Left ventricle myocardium inferior (tissue), 1 donor: ENCODE measurements around the gene CPNE5. TPM values are rescaled to one million over a fixed set of nuclear protein-coding genes. Genes with fewer than 3 reads are reported as not detected.

ENCODE experiments used
- DNase-seq: peaks from one replicate; pipeline ENCODE4 v3.0.0-alpha.2; 2020
- H3K27ac ChIP-seq: fragments of 200-600 bp; replicated peaks from 2 replicates; pipeline ENCODE4 v1.8.0; 2021
- H3K27me3 ChIP-seq: fragments of 200-600 bp; 2 replicates; pipeline ENCODE4 v1.8.0; 2021; ENCODE audit warnings: low read depth
- H3K36me3 ChIP-seq: fragments of 200-600 bp; 2 replicates; pipeline ENCODE4 v1.8.0; 2021
- H3K4me1 ChIP-seq: fragments of 200-600 bp; 2 replicates; pipeline ENCODE4 v1.8.0; 2021
- H3K4me3 ChIP-seq: fragments of 200-600 bp; 2 replicates; pipeline ENCODE4 v1.8.0; 2021; ENCODE audit warnings: mild to moderate bottlenecking, moderate library complexity
- H3K9me3 ChIP-seq: fragments of 200-600 bp; replicated peaks from 2 replicates; pipeline ENCODE4 v1.8.0; 2021
- CTCF ChIP-seq: fragments of 200-600 bp; IDR thresholded peaks from 2 replicates; pipeline ENCODE4 v1.8.0; 2021; ENCODE audit warnings: antibody characterized with exemption, mild to moderate bottlenecking, borderline replicate concordance
- intact Hi-C: fragments of 100-400 bp; cut with micrococcal nuclease; formaldehyde crosslinking; loops from one replicate; pipeline ENCODE4 v1.11.0; 2022
- total RNA-seq: library from RNA; stranded (reverse); fragmentation: NEBNext Ultra II Directional; extraction: Animal tissue kit (Norgen Biotek cat#: 25700); gene quantifications from one replicate; pipeline ENCODE4 v1.2.1, GENCODE V29; 2021
- donor health status: DM: no; HTN: yes; CAD: no; lungs with severe emphysema.

Gene CPNE5
- total RNA-seq, 1 donor from 2014 or later = 26.5 TPM

DNA sequence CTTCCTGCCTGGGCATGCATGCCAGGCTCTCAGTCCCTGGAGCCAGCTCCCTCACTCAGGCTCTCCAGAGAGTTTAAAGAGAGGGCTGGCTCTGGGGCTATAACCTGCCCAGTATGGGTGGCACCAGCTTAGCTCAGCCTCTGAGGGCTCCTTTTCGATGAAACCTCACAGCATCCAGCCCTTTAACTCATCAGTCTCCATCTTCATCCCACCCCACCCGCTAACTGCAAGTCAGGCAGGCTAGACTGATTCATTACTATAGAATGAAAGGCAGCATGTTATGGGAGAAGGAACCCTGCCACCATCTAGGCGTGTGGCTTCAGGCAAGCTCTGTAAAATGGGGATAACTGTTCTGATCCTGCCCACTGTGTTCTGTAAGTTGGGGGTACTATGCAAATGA is 88.2 kb downstream of the CPNE5 start:
- no peak overlapping the region for H3K4me3 ChIP-seq
- H3K9me3 ChIP-seq = peaks cover 15% of the 10 kb centered on the region
- H3K27me3 ChIP-seq = no peaks in the 10 kb centered on the region
- H3K4me1 ChIP-seq = peaks cover 6% of the 10 kb centered on the region
- DNase-seq = no peak
- H3K36me3 ChIP-seq = peaks cover 5% of the 10 kb centered on the region
- no peak for TF ChIP-seq CTCF
- no peak overlapping the region for H3K27ac ChIP-seq
- intact Hi-C loops = loop anchor here (10.0 kb wide), 2 partner anchors 66 to 136 kb away; no protein-coding TSS in a partner anchor

DNA sequence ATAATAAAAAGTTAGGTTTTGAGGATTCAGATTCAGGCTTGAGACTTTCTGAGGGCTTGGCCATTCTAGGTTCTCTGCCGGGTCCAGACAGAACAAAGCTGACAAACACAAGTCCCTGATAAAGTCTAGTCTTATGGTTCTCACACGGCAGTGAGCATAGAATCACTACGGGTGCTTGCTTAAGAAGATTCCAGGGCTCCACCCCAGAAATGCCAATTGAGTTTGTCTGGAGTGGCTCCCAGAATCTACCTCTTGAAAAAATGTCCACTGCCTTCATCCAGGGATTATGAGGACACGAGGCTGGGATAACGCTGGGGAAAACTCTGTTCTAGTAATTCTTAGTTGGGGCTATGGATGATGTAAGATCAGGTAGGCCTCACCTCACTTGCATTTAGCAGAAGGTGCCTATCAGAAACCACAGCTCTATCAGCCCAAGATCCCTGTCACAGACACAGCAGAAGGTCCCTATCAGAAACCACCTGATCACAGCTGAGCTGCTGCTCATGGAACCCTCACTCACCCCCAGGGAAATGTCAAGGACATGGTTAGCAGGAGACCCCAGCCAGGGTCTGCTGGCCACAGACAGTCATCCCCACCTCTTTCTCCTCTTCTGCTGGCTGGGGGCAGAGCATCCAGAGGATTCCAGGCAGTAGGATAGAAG is 89.3 kb downstream of the CPNE5 start:
- intact Hi-C loops = loop anchor here (10.0 kb wide), 2 partner anchors 65 to 135 kb away; no protein-coding TSS in a partner anchor
- DNase-seq = no peak

GRCh38 chr6:36746251-36746650 is 93.0 kb downstream of the CPNE5 start:
- Histone ChIP-seq H3K4me3 (no peak overlapping the region), H3K27me3 (no peaks in the 10 kb centered on the region), H3K9me3 (peaks cover 15% of the 10 kb centered on the region), H3K36me3 (no peaks in the 10 kb centered on the region), H3K27ac (no peak overlapping the region), H3K4me1 (no peaks in the 10 kb centered on the region)
- intact Hi-C loops = no loop called here
- no peak for TF ChIP-seq CTCF
- DNase-seq = no peak

More for the DNA sequence above, 89.3 kb downstream of the CPNE5 start:
- H3K27ac ChIP-seq = no peak overlapping the region
- peaks cover 15% of the 10 kb centered on the region for H3K9me3 ChIP-seq
- no peaks in the 10 kb centered on the region for H3K4me1 ChIP-seq
- peaks cover 5% of the 10 kb centered on the region for H3K36me3 ChIP-seq
- no peak for TF ChIP-seq CTCF
- no peak overlapping the region for H3K4me3 ChIP-seq
- no peaks in the 10 kb centered on the region for H3K27me3 ChIP-seq

DNA sequence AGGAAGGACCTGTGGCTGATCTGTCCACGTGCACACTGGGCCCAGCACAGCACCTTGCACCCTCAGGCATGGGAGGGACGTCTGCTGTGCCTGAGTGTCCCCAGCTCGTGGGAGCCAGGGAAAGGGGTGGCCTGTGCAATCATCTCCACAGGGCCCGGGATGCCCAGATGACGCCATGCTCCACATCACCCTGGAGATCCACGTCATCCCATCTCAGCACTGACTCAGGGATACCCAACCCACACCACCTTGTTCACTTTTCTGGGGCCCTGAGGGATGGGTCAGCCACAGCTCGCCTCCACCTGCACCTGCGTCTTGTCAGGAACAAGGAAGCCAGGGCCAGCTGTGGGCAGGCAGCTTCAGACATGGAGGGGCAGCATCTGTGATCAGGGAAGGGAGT is 93.4 kb downstream of the CPNE5 start:
- Histone ChIP-seq H3K9me3 (peaks cover 15% of the 10 kb centered on the region), H3K4me3 (no peak overlapping the region), H3K4me1 (peaks cover 3% of the 10 kb centered on the region), H3K27me3 (no peaks in the 10 kb centered on the region), H3K27ac (no peak overlapping the region), H3K36me3 (no peaks in the 10 kb centered on the region)
- DNase-seq = no peak
- intact Hi-C loops = no loop called here
- TF ChIP-seq CTCF = no peak

GRCh38 chr6:36745283-36745682 is 94.0 kb downstream of the CPNE5 start:
- peaks cover 12% of the 10 kb centered on the region for H3K9me3 ChIP-seq
- peaks cover 8% of the 10 kb centered on the region for H3K4me1 ChIP-seq
- H3K27ac ChIP-seq = no peak overlapping the region
- intact Hi-C loops = no loop called here
- H3K27me3 ChIP-seq = no peaks in the 10 kb centered on the region
- H3K36me3 ChIP-seq = no peaks in the 10 kb centered on the region
- no peak for TF ChIP-seq CTCF
- no peak overlapping the region for H3K4me3 ChIP-seq
- DNase-seq = no peak
